HG02642 (cell line): Measurements from ENCODE around the gene NUP98.
"Not testable (repeated sequence)": the region's sequence is repeated elsewhere in the genome, so short reads cannot be mapped to it uniquely, and the experiment has no call there.

Source experiments
- ATAC-seq: cut with Tn5 transposase; IDR thresholded peaks from one replicate; pipeline ENCODE4 v1.9.1; 2021; ENCODE audit warnings: mild to moderate bottlenecking; ENCODE audit not compliant: unreplicated experiment, poor library complexity

NUP98 gene

DNA sequence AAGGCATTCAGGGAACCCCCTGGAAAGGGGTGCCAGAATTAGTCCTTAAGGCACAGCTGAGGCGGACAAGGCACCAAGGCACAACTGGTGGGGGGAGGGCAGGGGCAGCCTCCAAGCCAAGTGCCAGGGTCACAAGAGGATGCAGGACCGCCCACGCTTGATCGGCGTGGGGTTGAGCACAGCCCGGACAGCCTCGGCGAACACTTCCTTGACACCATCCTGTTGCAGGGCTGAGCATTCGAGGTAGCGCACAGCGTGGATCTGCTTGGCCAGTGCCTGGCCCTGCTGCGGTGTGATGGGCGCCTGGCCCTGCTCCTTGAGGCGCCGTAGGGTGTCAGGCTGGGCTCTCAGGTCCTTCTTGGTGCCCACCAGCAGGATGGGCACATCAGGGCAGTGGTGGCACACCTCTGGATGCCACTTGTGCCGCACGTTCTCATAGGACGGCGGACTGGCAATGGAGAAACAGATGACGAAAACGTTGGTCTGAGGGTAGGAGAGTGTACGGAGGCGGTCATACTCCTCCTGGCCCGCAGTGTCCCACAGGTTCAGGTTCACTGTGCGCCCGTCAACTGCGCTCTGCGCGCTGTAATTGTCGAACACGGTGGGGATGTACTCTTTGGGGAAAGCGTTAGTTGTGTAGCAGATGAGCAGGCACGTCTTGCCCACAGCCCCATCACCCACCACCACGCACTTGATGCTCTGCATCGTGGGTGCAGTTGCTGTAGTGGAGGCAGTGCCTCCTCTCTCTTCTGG, 30.3 kb upstream of the NUP98 start:
- ATAC-seq, result no peak

GRCh38 chr11:3826721-3827120, 29.4 kb upstream of the NUP98 start:
- no peak for ATAC-seq

DNA sequence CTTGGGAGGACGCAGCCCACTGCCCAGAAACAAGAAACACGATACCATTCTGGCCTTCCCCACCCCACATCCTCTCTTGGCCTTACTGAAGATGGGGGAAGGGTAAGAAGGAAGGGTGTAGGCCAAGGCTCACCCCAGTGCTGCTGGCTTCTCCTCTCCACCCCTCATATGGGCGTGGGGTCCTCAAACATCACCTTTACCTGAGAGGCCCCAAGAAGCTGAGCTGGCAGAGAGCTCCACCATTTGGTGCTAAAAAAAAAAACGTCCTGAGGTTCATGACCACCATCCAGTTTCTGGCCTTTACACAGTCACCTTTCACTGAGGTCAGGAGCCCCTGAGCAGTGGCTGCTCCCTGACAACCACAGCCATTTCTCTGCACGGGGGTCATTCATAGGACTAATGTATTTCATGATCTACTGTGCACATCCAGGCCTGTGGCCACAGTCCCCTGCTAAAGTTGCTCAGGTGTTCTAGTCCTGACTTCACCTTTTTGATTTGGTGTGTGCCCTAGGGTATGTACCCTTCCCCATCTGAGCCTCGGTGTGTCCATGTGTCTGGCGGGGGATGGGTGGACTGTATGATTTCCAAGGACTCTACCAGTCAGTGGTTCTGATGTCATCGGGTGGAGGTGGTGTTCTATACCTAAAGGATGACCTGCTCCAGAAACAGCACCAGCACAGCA, 28.3 kb upstream of the NUP98 start:
- no peak for ATAC-seq

- peak; percentile 80 for ATAC-seq
Observed at GRCh38 chr11:3824714-3825472, 27.5 kb upstream of the NUP98 start.

DNA sequence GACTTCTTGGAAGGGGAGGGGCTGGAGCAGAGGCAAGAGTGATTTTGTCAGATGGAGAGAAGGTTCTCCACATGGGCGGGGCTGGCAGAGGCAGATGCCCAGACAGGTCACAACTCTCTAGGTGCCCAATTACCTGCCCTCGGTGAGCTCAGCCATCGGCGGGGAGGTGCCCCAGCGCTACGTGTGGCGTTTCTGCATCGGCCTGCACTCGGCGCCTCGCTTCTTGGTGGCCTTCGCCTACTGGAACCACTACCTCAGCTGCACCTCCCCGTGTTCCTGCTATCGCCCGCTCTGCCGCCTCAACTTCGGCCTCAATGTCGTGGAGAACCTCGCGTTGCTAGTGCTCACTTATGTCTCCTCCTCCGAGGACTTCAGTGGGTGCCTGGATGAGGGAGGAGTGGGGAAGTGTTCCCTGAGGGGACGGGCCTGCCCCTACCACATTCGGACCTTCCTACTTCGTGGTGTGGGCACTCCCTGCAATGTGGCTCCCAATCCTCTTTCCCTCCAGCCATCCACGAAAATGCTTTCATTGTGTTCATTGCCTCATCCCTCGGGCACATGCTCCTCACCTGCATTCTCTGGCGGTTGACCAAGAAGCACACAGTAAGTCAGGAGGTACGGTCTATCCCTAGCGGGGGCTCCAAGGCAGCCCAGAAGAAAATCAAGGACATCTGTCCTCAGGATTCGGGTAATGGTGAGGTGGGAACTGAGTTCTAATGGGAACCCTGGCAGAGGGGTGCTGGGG, 26.6 kb upstream of the NUP98 start:
- ATAC-seq, result no peak

- ATAC-seq, result no peak
Observed at GRCh38 chr11:3823303-3823702, 25.9 kb upstream of the NUP98 start.

GRCh38 chr11:3822312-3822711, 25.0 kb upstream of the NUP98 start:
- no peak for ATAC-seq

DNA sequence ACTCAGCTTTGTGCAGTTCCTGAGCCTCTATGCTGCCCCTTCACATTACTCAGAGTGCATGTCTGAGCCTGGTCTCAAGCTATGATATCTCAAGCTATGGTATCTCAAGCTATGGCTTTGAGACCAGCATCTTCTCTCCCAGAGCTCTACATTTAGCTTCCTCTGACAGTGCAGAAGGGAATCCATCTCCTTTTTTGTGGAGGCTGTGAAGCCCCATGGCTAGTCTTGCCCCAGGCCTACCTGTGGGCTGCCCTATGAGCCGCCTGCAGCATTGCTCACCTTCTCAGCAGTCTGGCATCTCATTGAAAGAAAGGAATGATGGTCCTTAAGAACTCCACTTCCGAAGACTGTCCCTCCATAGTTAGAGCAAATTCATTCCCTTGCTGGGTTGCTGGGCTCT, 23.6 kb upstream of the NUP98 start:
- no peak for ATAC-seq

DNA sequence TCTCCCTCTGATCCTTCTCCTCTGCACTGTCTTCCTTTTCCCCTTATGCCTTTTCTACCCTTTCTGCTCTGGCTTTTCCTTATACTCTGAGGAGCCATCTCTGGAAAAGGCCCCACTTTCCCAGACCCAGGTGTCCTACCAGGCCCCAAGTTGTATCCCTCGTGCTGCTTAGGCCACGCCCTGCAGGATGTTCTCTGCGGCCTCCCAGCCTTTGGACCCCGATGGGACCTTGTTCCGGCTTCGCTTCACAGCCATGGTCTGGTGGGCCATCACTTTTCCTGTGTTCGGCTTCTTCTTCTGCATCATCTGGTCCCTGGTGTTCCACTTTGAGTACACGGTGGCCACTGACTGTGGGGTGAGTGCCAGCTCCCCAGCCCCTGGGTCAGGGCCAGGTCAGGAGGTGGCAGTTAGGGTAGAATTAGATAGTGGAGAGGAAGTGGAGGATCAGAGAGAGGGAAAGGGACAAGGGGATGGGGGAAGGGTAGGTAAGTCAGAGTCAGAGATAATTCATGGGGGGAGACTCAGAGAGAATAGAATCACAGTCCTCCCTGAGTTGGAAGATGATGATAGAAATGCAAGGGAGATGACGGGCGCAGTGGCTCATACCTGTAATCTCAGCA, 19.9 kb upstream of the NUP98 start:
- no peak for ATAC-seq

DNA sequence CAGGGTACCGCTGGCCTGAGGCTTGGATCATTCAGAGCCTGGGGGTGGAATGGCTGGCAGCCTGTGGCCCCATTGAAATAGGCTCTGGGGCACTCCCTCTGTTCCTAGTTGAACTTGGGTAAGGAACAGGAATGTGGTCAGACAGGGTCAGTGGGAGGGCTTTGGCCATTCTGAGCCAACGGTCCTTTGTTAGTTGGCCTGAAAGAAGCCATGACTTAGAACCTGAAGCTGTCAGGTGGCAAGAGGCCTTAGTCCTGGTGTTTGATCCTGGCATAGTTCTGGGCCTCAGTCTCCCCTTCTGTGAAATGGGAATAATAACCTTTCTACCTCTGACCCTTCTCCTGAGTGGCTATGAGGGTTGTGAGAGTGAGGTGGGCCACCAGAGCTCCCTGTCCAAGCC, 19.3 kb upstream of the NUP98 start:
- ATAC-seq, result no peak

DNA sequence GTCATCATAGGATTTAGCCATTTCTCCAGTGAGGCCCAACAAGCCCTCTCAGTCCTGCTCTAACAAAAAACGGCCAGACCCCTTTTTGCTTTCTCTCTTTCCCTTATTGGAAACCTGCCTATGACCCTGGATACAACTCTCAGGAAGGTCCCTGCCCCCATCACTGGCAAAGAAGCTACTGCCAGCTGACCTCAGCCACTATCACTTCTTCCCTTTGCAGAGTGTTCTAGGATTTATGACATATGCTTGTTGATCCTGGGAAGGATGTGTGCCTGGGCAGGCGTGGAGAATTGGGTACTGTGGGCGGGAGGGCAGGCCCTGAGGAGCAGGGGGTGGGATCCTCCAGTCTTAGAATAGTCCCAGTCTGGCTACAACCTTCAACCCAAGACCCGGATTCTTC, 18.5 kb upstream of the NUP98 start:
- ATAC-seq, result no peak

DNA sequence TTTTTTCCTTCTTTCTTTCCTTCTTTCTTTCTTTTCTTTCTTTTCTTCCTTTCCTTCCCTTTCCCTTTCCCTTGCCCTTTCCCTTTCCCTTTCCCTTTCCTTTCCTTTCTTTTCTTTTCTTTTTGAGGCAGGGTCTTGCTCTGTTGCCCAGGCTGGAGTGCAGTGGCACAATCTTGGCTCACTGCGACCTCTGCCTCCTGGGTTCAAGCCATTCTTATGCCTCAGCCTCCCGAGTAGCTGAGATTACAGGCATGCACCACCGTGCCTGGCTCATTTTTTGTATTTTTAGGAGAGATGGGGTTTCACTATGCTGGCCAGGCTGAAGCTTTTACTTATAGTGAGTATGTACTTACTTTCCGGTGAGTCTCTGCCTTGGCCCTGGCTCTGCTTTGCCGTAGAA, 17.5 kb upstream of the NUP98 start:
- not testable (repeated sequence) for ATAC-seq

DNA sequence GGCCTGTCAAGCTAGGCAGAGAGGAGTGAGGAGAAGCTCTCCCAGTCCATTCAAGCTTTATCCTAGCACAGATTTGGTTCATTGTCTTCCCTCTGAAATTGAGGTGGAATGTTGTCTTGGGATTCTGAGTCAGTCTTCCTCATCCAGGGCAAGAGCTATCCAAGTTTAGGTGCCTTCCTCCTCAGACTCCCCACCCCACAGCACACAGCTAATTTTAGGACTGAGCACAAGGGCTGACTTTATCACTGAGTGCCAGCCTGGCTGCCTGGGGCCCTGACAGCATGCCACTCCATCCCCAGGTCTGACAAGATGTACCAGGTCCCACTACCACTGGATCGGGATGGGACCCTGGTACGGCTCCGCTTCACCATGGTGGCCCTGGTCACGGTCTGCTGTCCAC, 13.6 kb upstream of the NUP98 start:
- ATAC-seq, result no peak

GRCh38 chr11:3810446-3810845, 13.1 kb upstream of the NUP98 start:
- ATAC-seq, result no peak

DNA sequence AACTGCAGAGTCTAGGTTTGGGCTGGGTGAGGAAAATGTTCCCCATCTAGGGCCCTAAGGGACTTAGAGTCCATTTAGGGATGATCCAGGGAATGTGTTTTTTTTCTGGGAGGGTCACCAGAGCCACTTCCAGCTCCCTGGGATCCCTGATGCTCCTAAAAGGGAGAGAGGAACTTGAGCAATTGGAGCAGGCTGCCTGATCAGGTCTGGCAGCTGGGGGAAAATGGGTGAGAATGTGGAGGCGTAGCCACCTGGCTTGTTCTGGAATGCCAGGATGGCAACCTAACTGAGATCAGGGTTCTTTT, 12.2 kb upstream of the NUP98 start:
- ATAC-seq, result no peak

- peak; percentile 60 for ATAC-seq
Observed at GRCh38 chr11:3808861-3809623, 11.7 kb upstream of the NUP98 start.

DNA sequence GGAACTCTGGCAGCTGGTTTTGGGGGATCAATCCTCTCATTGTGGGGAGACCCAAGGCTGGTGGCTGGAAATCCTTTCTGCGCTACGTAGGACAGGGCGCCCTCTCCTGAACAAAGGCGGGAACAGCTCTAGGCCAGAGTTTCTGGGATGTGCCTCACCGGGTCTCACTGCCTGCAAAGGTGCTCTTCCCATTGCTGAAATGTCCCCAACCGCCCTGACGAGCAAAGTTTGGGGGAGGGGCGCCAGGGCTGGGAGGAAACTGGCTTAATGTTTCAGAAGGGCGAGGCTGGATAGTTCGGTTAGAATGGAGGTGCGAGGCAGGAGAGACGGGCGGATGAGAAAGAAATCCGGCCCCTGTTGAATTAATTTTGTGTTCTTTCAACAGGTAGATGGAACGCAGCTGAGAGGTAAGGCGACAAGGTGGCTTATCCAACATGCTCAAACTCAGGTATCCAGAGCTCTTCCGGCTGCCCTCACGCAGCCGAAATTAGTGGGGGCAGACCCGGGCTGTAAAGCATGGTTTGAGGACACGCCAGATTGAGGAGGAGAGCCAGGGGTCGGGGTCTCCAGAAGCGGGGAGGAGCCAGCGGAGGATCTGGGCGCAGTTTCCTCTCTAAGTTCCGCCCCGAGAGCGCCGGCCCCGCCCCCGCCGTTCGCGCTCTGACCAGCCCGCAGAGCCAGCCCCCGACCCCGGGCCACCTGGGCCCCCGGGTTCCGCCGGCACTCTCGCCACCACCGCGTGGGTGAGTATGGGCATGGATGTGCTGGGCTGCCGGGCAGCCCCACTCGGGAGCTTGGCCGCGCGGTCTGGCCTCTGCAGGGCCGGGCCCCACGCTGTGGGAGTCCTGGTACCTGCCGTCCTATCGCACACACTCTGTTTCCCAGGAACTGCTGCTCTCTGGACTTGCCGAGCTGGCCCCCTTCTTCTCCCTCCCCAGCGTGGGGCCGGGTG, 10.8 kb upstream of the NUP98 start, which contains the start of gene PGAP2:
Gene PGAP2, plus strand, starts transcription at position 652 of the 952 bp plus-strand sequence. CDS start 2,700 bp downstream, outside the sequence.
- ATAC-seq, result peak; percentile 75

GRCh38 chr11:3803726-3804495, 6.6 kb upstream of the NUP98 start:
- no peak for ATAC-seq
